HG03378 (cell line): ENCODE results near the gene PPEF2.

Experiments used
- ATAC-seq: cut with Tn5 transposase; IDR thresholded peaks from one replicate; pipeline ENCODE4 v1.9.1; 2021; ENCODE audit warnings: mild to moderate bottlenecking, moderate library complexity; ENCODE audit not compliant: unreplicated experiment

PPEF2 gene

DNA sequence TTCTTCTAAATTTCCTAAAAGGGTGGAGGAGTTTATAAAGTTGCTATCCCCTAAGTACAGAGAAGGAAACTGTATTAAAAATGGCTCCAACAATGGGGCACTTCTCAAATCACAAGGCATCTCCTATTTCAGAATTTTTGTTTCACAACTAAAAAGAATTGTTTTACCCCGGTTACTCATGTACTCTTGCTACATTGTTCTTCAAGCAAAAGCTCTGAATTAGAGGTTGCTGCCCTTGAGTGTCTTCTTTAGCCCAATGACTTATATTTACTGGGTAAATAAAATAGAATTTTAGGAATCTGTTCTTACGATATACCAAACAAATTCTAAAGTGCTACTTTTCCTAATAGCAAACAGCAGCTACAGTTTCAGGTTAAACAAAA lies 67.5 kb downstream of the PPEF2 start:
- no peak for ATAC-seq

DNA sequence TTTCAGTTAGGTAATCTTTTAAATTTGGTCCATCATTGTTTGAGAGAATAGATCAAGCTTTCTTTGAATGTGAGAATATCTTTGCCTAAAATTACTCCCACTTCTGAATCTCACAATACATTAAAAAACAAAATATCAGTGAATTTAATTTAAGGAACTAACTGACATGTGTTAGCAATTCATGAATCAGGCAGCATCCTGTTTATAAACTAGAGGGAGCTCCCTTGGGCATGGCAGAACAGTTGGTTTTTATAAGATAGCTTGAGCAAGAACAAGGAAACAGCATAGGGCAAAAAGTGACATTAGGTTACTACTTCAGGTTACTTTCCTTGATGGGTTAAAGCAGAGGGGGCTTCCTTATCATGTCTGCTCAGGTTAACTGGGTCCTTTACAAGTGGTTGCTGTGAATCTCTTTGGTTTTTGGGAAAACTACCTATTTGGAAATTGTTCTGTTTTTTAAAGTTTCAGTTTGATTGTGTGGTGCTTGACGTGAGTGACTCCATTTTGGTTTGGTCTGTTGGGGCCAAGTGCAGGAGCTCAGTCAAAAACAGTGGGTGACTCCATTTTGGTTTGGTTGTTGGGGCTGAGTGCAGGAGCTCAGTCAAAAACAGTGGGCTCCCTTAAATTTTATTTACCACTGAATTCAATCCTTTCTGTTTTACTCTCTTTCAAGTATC lies 68.0 kb downstream of the PPEF2 start:
- ATAC-seq, result no peak

DNA sequence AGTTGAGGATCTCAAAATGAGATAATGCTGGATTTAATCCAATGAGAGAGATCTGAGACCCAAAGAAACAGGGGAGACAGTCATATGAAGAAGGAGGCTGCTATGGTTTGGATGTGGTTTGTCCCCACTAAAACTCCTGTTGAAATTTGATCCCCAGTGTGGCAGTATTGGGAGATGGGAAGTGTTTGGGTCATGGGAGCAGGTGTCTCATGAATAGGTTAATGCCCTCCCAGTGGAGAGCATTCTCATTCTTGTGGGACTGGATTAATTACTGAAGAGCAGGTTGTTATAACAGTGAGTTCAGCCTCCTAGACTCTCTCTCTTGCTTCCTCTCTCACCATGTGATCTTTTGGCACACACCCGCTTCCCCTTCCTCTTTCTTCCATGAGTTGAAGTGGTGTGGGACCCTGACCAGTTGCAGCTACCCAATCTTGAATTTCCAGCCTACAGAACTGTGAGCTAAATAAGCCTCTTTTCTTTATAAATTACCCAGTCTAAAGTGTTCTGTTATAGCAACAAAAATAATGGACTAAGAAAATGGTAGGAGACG lies 70.3 kb downstream of the PPEF2 start:
- no peak for ATAC-seq

DNA sequence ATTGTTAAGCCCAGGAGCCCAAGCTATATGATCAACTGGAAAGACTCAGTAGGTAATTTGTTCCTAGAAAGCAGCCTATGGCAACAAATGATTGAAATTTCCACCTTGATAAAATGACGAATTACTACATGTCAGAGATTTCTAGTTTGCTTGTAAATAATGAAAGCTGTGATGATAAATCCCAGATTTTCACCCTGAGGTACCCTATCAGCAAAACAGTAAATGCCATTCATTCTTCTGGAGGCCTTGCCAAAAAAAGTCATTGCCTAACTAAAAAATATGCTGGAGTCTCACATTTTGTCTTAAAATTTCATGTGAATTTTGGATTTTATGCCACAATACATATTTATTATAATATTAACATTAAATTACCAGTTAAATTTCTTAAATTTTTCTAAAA lies 71.3 kb downstream of the PPEF2 start:
- no peak for ATAC-seq

DNA sequence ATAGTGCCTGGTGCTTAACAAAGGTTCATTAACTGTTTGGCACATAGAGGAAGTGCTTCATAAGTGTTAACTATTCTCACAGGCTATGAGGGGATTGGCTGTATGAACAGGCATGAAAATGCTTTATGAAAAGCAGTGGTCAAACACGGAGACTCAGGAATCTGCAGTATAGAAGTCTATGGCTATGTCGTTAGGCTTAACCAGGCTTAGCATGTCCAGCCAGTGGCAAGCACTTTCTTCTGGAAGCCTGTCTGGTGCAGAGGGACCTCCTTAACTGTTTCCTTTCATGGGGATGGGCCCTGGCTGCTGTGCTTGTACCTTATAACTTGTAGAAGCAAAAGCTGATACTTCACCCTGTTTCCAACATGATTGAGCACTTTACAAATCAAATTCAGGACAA lies 78.4 kb downstream of the PPEF2 start:
- no peak for ATAC-seq

DNA sequence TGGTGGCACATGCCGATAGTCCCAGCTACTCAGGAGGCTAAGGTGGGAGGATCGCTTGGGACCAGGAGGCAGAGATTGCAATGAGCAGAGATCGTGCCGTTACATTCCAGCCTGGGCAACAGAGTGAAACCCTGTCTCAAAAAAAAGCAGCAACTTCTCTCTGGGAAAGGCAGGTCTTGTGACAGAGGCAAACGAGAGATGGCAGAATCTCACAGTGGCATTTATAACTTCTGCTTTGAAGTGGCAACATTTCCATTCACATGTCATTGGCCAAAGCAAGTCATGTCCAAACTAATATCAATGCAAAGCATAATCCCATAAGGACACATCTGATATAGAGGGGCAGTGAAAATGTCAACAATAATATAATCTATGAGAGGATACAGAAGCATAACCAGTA lies 79.8 kb downstream of the PPEF2 start:
- ATAC-seq, result no peak

DNA sequence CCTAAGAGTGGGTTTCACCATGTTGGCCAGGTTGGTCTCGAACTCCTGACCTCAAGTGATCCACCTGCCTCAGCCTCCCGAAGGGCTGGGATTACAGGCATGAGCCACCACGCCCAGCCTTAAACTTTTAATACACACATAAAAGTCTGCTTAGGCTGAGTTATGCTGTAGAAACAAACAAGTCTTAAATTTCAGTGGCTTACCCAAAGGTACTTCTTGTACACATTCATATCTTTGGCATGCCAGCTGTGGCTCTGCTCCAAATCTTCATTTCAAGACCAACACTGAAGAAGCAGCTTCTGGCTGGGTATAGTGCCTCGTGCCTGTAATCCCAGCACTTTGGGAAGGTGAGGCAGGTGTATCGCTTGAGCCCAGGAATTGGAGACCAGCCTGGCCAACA lies 80.3 kb downstream of the PPEF2 start:
- no peak for ATAC-seq

DNA sequence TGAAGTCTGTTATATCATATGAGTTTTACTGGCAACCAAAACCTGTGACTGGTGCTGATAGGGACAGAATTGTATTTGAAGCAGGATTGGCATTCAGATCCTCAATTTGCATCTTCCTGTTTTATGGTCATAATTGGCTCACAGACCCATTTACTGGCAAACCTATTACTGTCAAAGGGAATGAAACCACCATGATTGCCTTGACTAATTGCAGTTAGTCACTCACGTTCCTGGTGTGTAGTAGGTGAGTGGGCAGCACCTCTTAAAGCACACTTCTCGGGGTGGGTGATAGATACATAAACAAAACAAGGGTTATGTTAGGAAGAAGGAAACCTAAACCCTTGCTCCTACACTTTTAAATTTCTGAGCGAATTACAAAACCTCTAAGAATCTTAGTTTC lies 81.0 kb downstream of the PPEF2 start:
- no peak for ATAC-seq

DNA sequence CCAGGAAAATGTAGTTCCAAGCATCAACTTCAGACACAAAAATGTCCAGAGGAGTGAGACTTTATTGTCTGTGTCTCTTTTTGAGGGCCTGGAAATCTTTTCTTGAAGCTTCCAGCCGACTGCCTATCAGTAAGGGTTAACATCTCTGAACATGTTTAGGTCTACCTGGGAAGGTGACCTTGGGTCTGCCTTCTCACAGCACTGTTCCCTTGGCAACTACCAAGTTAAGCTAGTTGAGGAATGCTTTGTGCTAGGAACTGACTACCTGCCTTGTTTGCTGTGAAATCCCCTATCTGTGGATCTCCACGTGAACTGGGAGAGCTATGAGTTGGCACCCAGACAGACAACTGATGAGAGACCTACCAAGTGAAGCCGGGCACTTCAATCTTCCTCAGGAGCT lies 81.6 kb downstream of the PPEF2 start:
- ATAC-seq, result no peak

DNA sequence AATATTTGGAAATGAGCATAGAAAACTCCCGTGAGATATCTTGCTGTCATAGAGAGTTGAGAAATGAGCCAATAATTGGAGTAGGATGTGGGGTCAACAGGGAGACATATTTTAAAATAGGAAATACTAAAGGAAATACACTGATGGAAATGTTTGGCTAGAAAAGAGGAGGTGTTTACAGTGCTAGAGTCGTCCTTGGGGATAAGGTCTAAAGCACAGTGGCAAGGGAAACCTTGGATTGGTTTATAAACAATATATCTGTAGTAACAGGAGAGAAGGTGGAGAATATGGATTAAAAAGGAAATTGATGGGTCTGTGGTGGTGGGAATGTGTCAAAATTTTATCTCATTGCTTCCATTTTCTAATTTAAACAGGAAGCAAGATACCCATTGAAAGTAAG lies 82.1 kb downstream of the PPEF2 start:
- ATAC-seq, result no peak

DNA sequence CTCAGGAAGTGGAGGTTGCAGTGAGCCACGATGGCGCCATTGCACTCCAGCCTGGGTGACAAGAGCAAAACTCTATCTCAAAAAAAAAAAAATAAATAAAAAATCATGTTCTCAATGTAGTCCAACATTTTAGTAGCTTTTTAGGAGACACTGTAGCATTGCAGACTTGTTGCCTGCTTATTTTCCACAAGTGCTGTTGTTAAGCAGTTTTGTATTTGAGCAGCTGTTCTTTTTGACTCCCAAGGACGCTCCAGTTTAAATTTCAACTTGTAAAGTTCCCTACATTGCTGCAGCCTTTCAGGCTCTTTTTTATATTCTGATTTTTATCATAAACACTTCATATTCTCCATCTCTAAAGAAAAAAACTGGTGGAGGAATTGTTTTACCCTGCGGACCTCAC lies 83.1 kb downstream of the PPEF2 start:
- ATAC-seq, result no peak

DNA sequence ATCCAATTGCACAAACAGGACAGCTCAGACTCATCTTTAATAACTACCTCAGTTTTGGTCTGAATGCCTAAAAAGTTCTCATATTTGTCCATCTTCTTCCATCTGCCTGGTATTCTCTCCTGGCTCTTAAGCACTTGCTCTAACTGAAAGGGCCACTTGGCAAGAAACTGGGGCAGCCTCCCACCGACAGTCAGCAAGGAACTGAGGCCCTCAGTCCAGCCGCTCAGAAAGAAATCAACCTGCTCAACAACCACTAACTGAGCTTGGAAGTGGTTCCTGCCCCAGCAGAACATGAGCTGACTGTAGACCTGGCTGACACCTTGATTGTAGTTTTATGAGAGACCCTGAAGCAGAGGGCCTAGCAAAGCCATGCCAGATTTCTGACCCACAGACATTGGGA lies 84.4 kb downstream of the PPEF2 start:
- no peak for ATAC-seq
